GM10248 (cell line): Measurements from ENCODE around the gene CKLF.
"Not testable (repeated sequence)": the region's sequence is repeated elsewhere in the genome, so short reads cannot be mapped to it uniquely, and the experiment has no call there.

Experiments
- CTCF ChIA-PET: fragments of 300-600 bp; sonication (Branson Sonifier 250); formaldehyde crosslinking; extraction: SDS; loops from one replicate; lab custom pipeline; 2021; ENCODE audit warnings: antibody characterized with exemption; lab: Yijun Ruan, JAX
- POLR2A ChIA-PET: fragments of 350-650 bp; sonication (Branson Sonifier 250); formaldehyde crosslinking; extraction: SDS; loops from one replicate; lab custom pipeline; 2020; ENCODE audit warnings: antibody characterized with exemption; lab: Yijun Ruan, JAX
- DNase-seq: peaks from one replicate; pipeline ENCODE4 v3.0.0; 2012; ENCODE audit errors: extremely low spot score
- TF ChIP-seq, protein P1 (sequence below): IDR thresholded peaks from 2 replicates; pipeline ENCODE4 v1.5.1; 2012; ENCODE audit warnings: mild to moderate bottlenecking, low read depth; ENCODE audit errors: extremely low read depth, missing control alignments, control extremely low read depth

CKLF gene

DNA sequence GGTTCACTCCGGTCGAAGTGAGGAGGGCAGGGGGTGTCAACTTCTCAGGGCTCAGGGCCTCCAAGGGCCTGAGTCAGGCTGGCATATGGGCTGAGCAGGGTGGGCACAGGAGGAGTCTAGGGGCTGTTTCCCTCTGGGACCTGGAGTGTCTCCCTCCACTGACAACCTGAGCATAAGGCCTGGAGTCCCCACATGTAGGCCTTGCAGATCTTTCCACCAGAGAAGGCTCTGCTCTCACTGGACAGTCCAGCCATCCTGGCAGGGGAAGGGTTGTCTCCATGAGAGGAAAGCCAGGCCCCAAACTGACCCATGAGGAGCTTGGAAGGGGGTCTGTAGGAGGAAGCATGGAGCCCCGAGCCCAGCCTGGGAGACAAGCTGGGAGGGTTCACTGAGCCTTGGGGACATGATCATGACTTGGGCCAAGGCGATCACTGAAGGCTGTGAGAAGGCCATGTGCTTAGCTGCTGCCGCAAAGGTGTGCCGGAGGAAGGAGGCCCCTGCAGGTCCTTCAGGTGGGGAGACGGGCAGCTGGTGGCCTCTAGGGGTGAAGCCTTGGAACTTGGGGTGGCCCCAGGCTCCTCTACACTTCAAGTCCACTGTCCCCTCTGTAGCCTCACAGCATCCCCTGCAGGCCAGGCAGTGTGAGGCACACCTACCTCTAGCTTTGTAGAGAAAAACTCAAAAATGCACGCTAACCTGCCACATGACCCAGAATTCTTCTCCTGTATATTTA is 36.8 kb downstream of the CKLF start:
- POLR2A ChIA-PET, result interaction anchor here (0.7 kb wide), 1 partner anchor 98 kb away, joined by 9 read pairs; no protein-coding TSS in a partner anchor
- CTCF ChIA-PET, result interaction anchor here (0.6 to 3.1 kb wide), 48 partner anchors 9 to 281 kb away, joined by 3 to 45 read pairs (median 4); partner anchors contain the start of genes CKLF and CMTM2
- TF ChIP-seq, protein P1, sequence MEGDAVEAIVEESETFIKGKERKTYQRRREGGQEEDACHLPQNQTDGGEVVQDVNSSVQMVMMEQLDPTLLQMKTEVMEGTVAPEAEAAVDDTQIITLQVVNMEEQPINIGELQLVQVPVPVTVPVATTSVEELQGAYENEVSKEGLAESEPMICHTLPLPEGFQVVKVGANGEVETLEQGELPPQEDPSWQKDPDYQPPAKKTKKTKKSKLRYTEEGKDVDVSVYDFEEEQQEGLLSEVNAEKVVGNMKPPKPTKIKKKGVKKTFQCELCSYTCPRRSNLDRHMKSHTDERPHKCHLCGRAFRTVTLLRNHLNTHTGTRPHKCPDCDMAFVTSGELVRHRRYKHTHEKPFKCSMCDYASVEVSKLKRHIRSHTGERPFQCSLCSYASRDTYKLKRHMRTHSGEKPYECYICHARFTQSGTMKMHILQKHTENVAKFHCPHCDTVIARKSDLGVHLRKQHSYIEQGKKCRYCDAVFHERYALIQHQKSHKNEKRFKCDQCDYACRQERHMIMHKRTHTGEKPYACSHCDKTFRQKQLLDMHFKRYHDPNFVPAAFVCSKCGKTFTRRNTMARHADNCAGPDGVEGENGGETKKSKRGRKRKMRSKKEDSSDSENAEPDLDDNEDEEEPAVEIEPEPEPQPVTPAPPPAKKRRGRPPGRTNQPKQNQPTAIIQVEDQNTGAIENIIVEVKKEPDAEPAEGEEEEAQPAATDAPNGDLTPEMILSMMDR, result peak; percentile 98
- peak; percentile 81 for DNase-seq

DNA sequence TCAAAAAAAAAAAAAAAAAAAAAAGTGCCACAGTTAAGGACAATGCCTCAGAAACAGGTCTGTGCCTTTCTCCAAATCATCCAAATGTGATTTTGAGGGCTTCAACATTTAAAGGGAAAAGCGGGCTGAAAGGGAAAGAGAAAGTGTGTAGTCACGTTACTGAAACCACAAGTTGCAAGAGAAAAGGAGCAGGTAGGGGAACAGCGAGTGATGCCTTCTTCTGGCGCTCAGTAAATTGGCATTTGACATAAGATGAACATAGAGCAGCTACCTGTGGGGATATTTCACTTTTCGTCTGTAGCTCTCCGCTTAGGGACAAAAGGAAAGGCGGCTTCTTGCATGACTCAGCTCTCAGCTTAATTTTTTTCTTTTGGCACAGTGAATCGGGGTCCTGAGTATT is 37.9 kb downstream of the CKLF start:
- TF ChIP-seq, protein P1, result no peak
- ChIA-PET POLR2A (no interaction called here), CTCF (interaction anchor here (0.8 to 3.1 kb wide), 20 partner anchors 10 to 229 kb away, joined by 3 to 45 read pairs (median 4); partner anchors contain the start of gene DYNC1LI2)
- peak; percentile 43 for DNase-seq

DNA sequence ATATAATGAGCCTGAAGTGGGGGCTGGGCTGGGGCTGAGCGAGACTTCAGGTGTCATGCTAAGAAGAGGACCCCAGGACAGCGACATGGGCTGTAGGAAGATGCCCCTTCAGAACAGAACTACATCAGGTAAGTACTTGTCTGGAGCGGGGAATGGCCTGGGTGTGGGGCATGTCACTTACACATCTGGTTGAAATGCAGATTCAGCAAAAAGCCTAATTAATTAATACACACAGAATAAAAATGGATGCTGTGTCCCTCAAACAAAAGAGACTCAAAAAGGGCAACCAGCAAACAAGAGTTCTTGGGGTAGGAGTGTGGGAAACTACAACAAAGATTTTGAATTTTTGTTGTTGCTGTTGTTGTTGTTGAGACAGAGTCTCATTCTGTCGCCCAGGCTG is 38.6 kb downstream of the CKLF start:
- DNase-seq, result no peak
- ChIA-PET POLR2A (no interaction called here), CTCF (interaction anchor here (0.8 to 3.1 kb wide), 16 partner anchors 9 to 230 kb away, joined by 3 to 45 read pairs (median 4); partner anchors contain the start of gene DYNC1LI2)
- TF ChIP-seq, protein P1, result no peak

DNA sequence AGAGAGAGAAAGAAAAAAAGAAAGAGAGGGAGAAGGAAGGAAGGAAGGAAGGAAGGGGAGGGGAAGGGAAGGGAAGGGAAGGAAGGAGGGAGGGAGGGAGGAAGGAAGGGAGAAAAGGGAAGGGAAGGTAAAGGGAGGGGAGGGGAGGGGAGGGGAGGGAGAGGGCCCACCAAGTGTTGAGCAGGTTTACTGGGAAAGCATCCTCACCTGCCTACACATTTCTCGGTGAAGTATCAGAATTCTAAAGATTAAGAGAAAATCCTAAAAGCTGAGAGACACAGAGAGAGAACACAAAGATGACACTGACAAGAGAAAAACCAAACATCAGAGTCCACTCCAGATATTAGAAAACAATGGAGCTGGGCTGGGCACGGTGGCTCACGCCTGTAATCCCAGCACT is 39.9 kb downstream of the CKLF start:
- CTCF ChIA-PET, result interaction anchor here (1.6 kb wide), 1 partner anchor 17 kb away, joined by 3 read pairs; no protein-coding TSS in a partner anchor
- POLR2A ChIA-PET, result no interaction called here
- no peak for DNase-seq
- TF ChIP-seq, protein P1, result no peak

DNA sequence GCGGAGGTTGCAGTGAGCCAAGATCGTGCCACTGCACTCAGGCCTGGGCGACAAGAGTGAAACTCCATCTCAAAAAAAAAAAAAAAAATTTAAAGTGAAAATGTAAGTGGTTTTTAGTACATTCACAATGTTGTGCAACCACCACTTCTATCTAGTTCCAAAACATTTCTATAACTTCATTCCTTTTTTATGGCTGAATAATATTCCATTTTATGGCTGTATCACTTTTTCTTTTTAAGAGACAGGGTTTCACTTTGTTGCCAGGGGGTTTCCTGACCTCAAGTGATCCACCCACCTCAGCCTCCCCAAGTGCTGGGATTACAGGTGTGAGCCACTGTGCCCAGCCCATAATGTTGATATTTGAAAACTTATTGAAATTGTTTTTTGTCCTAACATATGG is 40.4 kb downstream of the CKLF start:
- TF ChIP-seq, protein P1, result no peak
- ChIA-PET CTCF (interaction anchor here (1.6 kb wide), 1 partner anchor 16 kb away, joined by 3 read pairs; no protein-coding TSS in a partner anchor), POLR2A (no interaction called here)
- DNase-seq, result no peak

DNA sequence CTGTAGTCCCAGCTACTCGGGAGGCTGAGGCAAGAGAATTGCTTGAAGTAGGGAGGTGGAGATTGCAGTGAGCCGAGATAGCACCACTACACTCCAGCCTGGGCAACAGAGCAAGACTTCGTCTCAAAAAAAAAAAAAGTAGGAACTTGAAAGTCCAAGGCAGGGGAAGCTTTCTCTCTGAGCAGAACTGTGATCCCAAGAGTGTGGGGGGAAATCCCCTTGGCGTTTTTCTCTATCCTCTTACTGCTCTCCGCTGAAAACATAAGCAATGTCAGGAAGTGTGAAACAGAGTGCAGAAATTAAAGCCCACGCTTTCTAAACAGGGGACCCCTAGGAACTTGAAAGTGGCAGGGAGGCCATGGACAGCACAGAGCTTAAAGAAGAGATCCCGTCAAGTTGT is 42.4 kb downstream of the CKLF start:
- ChIA-PET POLR2A (no interaction called here), CTCF (interaction anchor here (0.9 to 3.2 kb wide), 9 partner anchors 9 to 236 kb away, joined by 3 to 9 read pairs (median 4); partner anchors contain the start of gene NAE1)
- DNase-seq, result no peak
- TF ChIP-seq, protein P1, result no peak

DNA sequence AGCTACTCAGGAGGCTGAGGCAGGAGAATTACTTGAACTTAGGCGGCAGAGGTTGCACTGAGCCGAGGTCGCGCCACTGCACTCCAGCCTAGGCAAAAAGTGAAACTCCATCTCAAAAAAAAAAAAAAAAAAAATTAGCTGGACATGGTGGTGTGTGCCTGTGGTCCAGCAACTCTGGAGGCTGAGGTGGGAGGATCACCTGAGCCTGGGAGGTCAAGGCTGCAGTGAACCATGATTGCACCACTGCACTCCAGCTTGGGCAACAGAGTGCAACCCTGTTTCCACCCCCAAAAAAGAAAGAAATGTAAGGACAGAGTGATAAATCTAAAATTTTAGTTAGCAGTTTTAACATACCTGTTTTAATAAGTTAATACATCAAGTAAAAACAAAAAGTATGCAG is 44.2 kb downstream of the CKLF start:
- not testable (repeated sequence) for DNase-seq
- ChIA-PET CTCF (interaction anchor here (1.5 to 4.4 kb wide), 4 partner anchors 11 to 282 kb away, joined by 3 to 32 read pairs (median 3); no protein-coding TSS in a partner anchor), POLR2A (interaction anchor here (0.6 kb wide), 1 partner anchor 22 kb away, joined by 3 read pairs; no protein-coding TSS in a partner anchor)
